ENCODE data around the gene KIF5C.

KIF5C gene

DNA sequence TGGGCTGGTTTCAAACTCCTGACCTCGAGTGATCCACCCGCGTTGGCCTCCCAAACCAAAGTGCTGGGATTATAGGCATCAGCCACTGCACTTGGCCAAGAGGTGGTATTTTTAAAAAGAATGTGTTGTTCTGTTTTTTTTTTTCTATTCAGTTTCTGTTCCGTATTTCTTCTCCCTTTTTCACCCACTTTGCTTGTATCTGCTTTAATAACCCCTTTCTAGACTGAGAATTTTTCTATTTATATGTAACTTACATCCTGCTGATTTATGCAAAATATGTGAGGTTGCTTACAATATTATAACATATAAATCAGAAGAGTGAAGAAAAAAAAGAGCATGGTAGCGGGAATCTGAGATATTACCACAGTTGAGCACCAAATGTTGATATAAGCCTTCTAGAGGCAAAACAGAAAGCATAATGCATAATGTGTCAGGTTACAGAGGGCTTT is 146.3 kb downstream of the KIF5C start:
- no peak for DNase-seq

- no peak for DNase-seq
Measured at GRCh38 chr2:149021761-149022160, 146.7 kb downstream of the KIF5C start.

- no peak for DNase-seq
Measured at GRCh38 chr2:149023091-149023490, 148.1 kb downstream of the KIF5C start.

- no peak for DNase-seq
Measured at GRCh38 chr2:149027590-149028250, 152.7 kb downstream of the KIF5C start.

DNA sequence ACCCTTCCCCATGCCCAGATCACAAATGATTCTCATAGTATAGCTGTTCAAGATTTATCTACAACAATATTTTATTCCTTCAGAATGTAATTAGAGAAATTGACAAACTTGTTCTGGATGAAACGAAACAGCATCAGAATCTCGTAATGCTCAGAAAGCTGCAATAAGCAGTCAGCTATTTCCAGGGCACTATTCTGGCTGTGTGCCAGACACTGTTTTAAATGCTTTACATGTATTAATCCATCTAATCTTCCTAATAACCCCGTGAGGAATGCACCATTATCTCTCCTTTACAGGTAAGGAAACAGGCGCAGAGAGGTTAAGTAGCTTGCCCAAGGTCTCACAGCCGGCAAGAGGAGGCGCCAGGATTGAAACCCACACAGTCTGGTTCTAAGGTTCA is 153.3 kb downstream of the KIF5C start:
- no peak for DNase-seq

- no peak for DNase-seq
Measured at GRCh38 chr2:149028891-149029290, 153.9 kb downstream of the KIF5C start.

- DNase-seq: no peak
Measured at GRCh38 chr2:149029307-149029965, 154.4 kb downstream of the KIF5C start.

DNA sequence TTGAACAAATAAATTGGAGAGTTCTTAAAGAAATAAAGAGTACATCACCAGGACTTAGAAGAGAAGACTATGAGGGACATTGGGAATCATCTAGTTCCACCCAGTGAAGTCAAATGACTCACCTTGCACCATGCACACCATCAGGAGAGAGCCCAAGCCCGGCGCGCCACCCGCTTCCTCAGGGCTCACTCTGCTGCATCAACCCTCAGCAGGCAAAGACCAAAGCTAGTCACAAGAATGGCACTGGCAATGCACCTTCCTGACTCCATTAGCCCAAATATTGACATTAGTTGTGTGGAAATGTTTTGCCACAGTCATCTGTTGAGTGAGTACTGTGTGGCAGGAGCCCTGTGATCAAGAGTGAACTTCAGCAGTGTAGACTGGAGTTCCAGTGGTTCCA is 156.4 kb downstream of the KIF5C start:
- DNase-seq: no peak

GRCh38 chr2:149033716-149034115 is 158.7 kb downstream of the KIF5C start:
- DNase-seq: no peak

DNA sequence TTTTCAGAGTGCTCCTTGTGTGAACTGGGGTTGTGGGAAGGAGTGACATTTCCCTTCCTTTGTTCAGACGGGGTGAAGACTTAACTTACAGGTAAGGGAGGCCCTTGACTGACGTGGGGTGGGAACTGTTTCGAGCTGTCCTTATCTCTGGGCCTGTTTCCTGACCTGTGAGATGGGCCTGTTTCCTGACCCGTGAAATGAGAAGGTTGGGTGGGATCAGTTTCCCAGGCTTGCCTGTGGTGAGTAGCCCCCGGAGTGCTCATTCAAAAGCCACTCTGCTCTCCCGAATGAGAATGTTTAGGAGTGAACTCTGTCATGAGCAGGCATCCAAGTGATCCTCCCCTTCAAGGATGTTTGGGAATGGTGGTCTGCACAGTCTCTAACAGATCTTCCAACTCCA is 159.4 kb downstream of the KIF5C start:
- DNase-seq: no peak

- no peak for DNase-seq
Measured at GRCh38 chr2:149036507-149037293, 161.7 kb downstream of the KIF5C start.

GRCh38 chr2:149037851-149038250 is 162.8 kb downstream of the KIF5C start:
- DNase-seq: no peak

DNA sequence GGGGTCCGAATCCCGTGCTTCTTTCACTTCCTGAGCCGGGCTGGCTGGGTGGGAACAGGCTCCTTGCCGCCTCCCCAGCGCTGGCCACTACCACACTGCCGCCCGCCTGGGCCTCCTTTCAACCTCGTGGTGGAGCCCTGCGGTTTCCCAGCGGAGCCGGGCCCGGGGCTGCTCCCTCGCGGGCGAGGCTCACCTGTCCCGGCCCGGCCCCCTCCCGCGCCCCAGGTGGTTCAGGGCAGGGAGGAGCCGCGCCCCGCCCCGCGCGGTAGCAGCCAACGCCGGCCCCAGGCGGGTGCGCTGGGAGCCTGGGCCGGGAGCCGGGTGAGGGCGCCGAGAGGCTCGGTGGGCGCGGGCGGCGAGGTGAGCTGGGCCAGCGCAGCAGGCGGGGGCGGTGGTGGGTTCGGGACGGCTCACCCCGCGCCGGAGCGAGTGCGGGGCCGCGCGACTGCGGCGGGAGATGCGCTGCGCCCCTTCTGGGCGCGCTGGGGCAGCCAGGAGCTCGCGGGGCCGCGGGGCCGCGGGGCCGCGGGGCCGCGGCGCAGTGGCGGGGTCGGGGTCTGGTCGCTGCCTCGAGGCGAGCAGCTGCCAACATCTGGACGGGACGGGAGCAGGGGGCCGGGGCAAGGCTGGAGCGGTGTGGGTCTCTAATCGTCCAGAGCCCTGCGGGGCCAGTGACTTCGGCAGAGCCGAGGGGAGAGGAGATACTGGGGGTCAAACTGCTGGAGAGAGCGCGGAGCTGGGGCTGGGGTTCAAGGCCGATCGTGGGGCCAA is 163.6 kb downstream of the KIF5C start, which contains the start of gene LYPD6B:
Gene LYPD6B, plus strand, starts transcription at position 258 of the 771 bp plus-strand sequence. CDS start 92,250 bp downstream, outside the sequence.
- no peak for DNase-seq

DNA sequence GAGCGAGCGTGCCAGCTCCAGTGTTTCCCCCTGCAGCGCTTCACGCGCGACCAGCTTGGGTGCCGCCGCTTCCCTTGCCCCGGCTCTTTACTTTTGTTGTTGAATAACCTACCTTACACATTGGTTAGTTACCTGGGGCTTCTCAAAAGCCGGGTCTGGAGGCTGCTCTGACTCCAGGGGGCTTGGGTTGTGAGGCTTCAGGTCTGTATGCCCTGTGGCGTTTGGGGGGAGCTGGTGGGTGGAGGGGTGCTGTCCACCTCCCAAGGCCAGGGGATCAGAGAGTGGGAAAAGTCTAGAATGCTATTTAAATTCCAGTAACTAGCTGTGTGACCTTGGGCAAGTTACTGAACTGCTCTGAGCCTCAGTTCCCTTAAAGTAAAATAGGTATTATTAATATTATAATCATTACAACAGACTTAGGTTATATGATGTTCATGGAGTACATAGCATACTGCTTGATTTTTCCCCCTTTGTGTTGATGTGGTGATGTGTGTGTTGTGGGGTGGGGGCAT is 164.2 kb downstream of the KIF5C start:
- DNase-seq: no peak

DNA sequence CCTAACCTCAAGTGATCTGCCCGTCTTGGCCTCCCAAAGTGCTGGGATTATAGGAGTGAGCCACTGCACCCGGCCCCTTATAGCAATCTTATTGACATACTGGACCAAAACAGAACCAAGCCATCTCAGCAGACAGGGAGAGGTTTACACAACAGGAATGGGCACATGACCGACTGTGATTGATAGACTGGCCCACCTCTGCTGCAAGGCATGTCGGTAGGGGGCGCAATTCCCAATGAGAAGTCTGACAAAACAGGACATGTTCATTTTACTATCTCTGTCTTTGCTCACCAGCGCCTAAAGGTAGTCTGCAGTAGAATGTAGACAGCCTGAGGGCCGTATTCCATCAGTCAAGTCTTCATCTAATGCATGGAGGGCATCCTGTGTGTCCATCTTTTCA is 165.4 kb downstream of the KIF5C start:
- DNase-seq: no peak

GRCh38 chr2:149041482-149041881 is 166.5 kb downstream of the KIF5C start:
- no peak for DNase-seq

- no peak for DNase-seq
Measured at GRCh38 chr2:149042881-149043280, 167.9 kb downstream of the KIF5C start.

DNA sequence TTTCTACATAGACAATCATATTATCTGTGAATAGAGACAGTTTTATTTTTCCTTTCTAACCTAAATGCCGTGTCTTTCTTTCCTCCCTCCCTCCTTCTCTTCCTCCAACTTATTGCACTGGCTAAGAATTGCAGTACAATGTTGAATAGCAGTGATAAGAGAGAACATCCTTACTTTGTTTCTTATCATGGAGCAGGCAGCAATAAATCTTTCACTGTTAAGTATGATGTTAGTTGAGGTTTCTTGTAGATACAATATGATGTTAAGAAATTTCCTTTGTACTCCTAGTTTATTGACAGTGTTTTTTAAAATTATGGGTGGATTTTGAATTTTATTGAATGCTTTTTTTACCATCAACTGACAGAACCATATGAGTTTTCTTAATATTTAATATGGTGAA is 169.5 kb downstream of the KIF5C start:
- no peak for DNase-seq

- no peak for DNase-seq
Measured at GRCh38 chr2:149047118-149047517, 172.1 kb downstream of the KIF5C start.

GRCh38 chr2:149049142-149049541 is 174.1 kb downstream of the KIF5C start:
- DNase-seq: no peak

GRCh38 chr2:149050188-149050587 is 175.2 kb downstream of the KIF5C start:
- DNase-seq: no peak

GRCh38 chr2:149055751-149056150 is 180.7 kb downstream of the KIF5C start:
- DNase-seq: no peak
